ENCODE measurements around the gene CHMP2A. TPM values are rescaled to one million over a fixed set of nuclear protein-coding genes. Genes with fewer than 3 reads are reported as not detected.
A peak's percentile ranks its signal among the peaks of the same experiment; 100 is the strongest.

Gene CHMP2A
- total and polyA plus RNA-seq, 2 of the 4 experiments (the other 2 are of a cell fraction): 105 to 183 TPM

DNA sequence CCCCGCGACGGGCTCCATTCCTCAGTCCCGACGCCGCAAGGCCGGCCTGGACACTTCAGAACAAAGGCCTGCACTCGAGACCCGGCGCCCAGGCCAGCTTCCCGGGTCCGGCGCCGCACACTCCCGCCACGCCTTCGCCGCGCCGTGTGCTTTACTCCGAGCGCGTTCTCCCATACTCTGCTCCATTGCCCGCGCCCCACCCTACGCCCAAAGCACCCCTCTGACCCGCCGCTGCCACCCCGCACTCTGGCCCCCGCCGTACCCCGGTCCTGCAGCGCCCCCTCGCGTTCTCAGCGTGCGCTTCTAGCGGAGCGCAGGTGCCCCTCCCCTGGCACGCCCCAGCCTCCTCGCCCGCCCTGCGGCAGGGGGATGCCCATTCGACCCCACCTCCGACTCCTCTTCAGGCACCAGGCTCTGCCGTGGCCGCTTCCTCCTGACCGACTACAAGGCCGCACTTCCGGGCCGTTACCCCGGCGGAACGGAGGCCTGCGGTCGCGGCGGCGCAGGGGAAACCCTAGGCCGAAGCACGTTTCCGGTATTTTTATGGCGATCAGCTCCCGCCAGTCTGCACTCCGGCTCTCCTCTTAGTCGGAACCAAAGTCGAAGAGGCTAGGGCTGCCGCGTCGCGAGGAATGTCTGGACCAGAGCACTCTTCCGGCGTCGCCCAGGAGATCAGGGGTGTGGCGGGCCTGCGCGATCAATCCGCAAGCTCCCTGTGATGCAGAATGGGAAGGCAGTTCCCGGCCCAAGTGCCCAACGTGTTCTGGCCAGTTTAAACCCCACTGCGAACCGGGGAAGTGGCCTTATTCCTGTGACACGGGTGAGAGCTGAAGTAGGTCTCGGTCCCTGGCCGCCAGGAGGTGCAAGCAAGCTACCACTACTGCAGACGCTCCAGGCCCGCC lies 35.3 kb downstream of the CHMP2A start, which contains the start of gene ZBTB45:
ZBTB45 (minus strand) TSS at position 456 of the 902 bp plus-strand sequence. CDS start 2,137 bp downstream, outside the sequence.
- POLR2A ChIA-PET (ENCODE audit: unreplicated experiment): interaction anchor here (1.5 kb wide), 1 partner anchor 24 kb away, joined by 6 read pairs; the partner anchor contains the start of gene TRIM28
- peak; percentile 72 for TF ChIP-seq RAD21 (IDR thresholded peaks at IDR 0.05; ENCODE audit: low read length)
- peak; percentile 43; the same call in 1 of the 2 replicates for TF ChIP-seq MXI1 (IDR thresholded peaks at IDR 0.05; ENCODE audit: borderline replicate concordance, low read depth, low read length)
- TF ChIP-seq CEBPB (IDR thresholded peaks at IDR 0.05; ENCODE audit: low read depth, low read length): no peak
- TF ChIP-seq POLR2A (IDR thresholded peaks at IDR 0.05; ENCODE audit: low read depth, low read length): peak; percentile 66; the same call in 1 of the 2 replicates
- TF ChIP-seq MAZ (IDR thresholded peaks at IDR 0.05; ENCODE audit: borderline replicate concordance, low read depth, low read length): peak; percentile 95
- TF ChIP-seq RCOR1 (IDR thresholded peaks at IDR 0.05; ENCODE audit: insufficient replicate concordance, low read length): no peak
- TF ChIP-seq, protein P1, sequence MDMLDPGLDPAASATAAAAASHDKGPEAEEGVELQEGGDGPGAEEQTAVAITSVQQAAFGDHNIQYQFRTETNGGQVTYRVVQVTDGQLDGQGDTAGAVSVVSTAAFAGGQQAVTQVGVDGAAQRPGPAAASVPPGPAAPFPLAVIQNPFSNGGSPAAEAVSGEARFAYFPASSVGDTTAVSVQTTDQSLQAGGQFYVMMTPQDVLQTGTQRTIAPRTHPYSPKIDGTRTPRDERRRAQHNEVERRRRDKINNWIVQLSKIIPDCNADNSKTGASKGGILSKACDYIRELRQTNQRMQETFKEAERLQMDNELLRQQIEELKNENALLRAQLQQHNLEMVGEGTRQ (IDR thresholded peaks at IDR 0.05; ENCODE audit: low read depth, low read length): no peak
- TF ChIP-seq, protein P2, sequence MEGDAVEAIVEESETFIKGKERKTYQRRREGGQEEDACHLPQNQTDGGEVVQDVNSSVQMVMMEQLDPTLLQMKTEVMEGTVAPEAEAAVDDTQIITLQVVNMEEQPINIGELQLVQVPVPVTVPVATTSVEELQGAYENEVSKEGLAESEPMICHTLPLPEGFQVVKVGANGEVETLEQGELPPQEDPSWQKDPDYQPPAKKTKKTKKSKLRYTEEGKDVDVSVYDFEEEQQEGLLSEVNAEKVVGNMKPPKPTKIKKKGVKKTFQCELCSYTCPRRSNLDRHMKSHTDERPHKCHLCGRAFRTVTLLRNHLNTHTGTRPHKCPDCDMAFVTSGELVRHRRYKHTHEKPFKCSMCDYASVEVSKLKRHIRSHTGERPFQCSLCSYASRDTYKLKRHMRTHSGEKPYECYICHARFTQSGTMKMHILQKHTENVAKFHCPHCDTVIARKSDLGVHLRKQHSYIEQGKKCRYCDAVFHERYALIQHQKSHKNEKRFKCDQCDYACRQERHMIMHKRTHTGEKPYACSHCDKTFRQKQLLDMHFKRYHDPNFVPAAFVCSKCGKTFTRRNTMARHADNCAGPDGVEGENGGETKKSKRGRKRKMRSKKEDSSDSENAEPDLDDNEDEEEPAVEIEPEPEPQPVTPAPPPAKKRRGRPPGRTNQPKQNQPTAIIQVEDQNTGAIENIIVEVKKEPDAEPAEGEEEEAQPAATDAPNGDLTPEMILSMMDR (conservative IDR thresholded peaks at IDR 0.05; ENCODE audit: low read depth, low read length): peak; percentile 73
- no peak for TF ChIP-seq CHD1 (IDR thresholded peaks at IDR 0.05; ENCODE audit: low read depth, low read length)
- TF ChIP-seq RFX5 (IDR thresholded peaks at IDR 0.05; ENCODE audit: low read depth, low read length): no peak
- TF ChIP-seq, protein P3, sequence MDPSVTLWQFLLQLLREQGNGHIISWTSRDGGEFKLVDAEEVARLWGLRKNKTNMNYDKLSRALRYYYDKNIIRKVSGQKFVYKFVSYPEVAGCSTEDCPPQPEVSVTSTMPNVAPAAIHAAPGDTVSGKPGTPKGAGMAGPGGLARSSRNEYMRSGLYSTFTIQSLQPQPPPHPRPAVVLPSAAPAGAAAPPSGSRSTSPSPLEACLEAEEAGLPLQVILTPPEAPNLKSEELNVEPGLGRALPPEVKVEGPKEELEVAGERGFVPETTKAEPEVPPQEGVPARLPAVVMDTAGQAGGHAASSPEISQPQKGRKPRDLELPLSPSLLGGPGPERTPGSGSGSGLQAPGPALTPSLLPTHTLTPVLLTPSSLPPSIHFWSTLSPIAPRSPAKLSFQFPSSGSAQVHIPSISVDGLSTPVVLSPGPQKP (IDR thresholded peaks at IDR 0.05; ENCODE audit: borderline replicate concordance, low read depth, low read length): no peak
- 0 out of 2 replicates have a peak, but pooled peaks have one; percentile 8 for TF ChIP-seq FOS (IDR thresholded peaks at IDR 0.05; ENCODE audit: low read depth, low read length)
- TF ChIP-seq MAFK (IDR thresholded peaks at IDR 0.05; ENCODE audit: low read depth, low read length): no peak

More for the DNA sequence above, 35.3 kb downstream of the CHMP2A start, which contains the start of gene ZBTB45:
- H2BK120ac ChIP-seq (ENCODE audit: low read depth, low read length): peak within 1 kb of the TSS; percentile 42; the same call in 1 of the 2 replicates
- peaks cover 16% of the 10 kb centered on the region for H3K36me3 ChIP-seq (ENCODE audit: control insufficient read depth, insufficient read depth, low read length)
- H2AFZ ChIP-seq (replicated peaks; ENCODE audit: low read length, poor library complexity): peak within 1 kb of the TSS; percentile 98
- peak within 1 kb of the TSS; percentile 87 to 98 for H4K8ac ChIP-seq (ENCODE audit: low read depth in 2 of 2, low read length in 2 of 2)
- no peaks in the 10 kb centered on the region for H3K27me3 ChIP-seq (ENCODE audit: control insufficient read depth, insufficient read depth, low read length)
- no peak within 1 kb of the TSS for H2BK20ac ChIP-seq (ENCODE audit: low read depth, low read length)
- in situ Hi-C loops (cut with MboI; ENCODE audit: low sequenced_read_pairs): no loop called here
- peaks cover 11% of the 10 kb centered on the region for H3K9me1 ChIP-seq (ENCODE audit: insufficient read depth, low read length)
- peak within 1 kb of the TSS; percentile 88 for H3K14ac ChIP-seq (replicated peaks; ENCODE audit: low read depth, low read length)
- peaks cover 26% of the 10 kb centered on the region for H4K20me1 ChIP-seq (ENCODE audit: insufficient read depth, low read length)
- peaks cover 6% of the 10 kb centered on the region for H3K4me1 ChIP-seq (ENCODE audit: control insufficient read depth, insufficient read depth, low read length)
- intact Hi-C loops (cut with micrococcal nuclease): loop anchor here (1.0 to 5.0 kb wide), 3 partner anchors 20 to 212 kb away; partner anchors contain the start of genes ERVK3-1 and MZF1
- peak within 1 kb of the TSS; percentile 68 for H3K23ac ChIP-seq (ENCODE audit: low read depth, low read length)
- peak within 1 kb of the TSS; percentile 67 for H3K18ac ChIP-seq (ENCODE audit: low read depth, low read length)
- peaks cover 0 to 42% of the 10 kb centered on the region in 2 experiments; a peak in 3 of 4 replicates for H3K79me1 ChIP-seq (ENCODE audit: low read depth in 1 of 2, low read length in 2 of 2)
- H2AK5ac ChIP-seq (ENCODE audit: low read depth, low read length): peak within 1 kb of the TSS; percentile 81
- peak within 1 kb of the TSS; percentile 80 for H3K56ac ChIP-seq (ENCODE audit: extremely low read depth, insufficient read depth, low read length)
- CTCF ChIA-PET: interaction anchor here (0.6 to 1.5 kb wide), 4 partner anchors 12 to 69 kb away, joined by 3 to 6 read pairs (median 4); partner anchors contain the start of genes TRIM28 and ZNF324B
- H2AK9ac ChIP-seq (replicated peaks; ENCODE audit: low read depth, low read length, poor library complexity): peak within 1 kb of the TSS; percentile 98
- no peaks in the 10 kb centered on the region for H3K9me3 ChIP-seq (ENCODE audit: control insufficient read depth, insufficient read depth, low read length)
- 3% methylated on average over 36 of the region's 87 CpGs; no CpG with 5 or more reads in 1 of the 2 experiments for WGBS, 2 experiments (ENCODE audit: extremely low coverage in 2 of 2, insufficient read length in 1 of 2)
- DNase-seq (peak; percentile 96), ATAC-seq (ENCODE audit: low read depth) (peak; percentile 84)
- peak within 1 kb of the TSS; percentile 93 for H3K27ac ChIP-seq (ENCODE audit: insufficient read depth, low read length)
- peak within 1 kb of the TSS; percentile 69 for H3K4me3 ChIP-seq (ENCODE audit: insufficient read depth, low read depth, low read length)
- peak within 1 kb of the TSS; percentile 87 for H4K5ac ChIP-seq (ENCODE audit: low read depth, low read length)
- dilution Hi-C loops (cut with HindIII; ENCODE audit: low sequenced_read_pairs, unreplicated experiment): no loop called here
- peak within 1 kb of the TSS; percentile 84 for H2BK5ac ChIP-seq (ENCODE audit: low read depth, low read length, poor library complexity, severe bottlenecking)
- H3K4ac ChIP-seq (ENCODE audit: low read depth, low read length): peak within 1 kb of the TSS; percentile 86
- BruUV-seq (replicated peaks): no TSS peak
- no peak within 1 kb of the TSS for H2BK15ac ChIP-seq (ENCODE audit: low read depth, low read length)
- H3K9ac ChIP-seq (ENCODE audit: low read depth, low read length): peak within 1 kb of the TSS; percentile 96
- peak within 1 kb of the TSS; percentile 94 for H3K4me2 ChIP-seq (ENCODE audit: low read depth, low read length)
- peak within 1 kb of the TSS; percentile 93 for H4K91ac ChIP-seq (ENCODE audit: insufficient read depth, low read depth, low read length)
